GM19452 (cell line): Measurements from ENCODE around the gene CRHR1.

Source experiments
- ATAC-seq: cut with Tn5 transposase; IDR thresholded peaks from one replicate; pipeline ENCODE4 v1.9.1; 2021; ENCODE audit not compliant: unreplicated experiment

CRHR1 gene

GRCh38 chr17:45841883-45842525 lies 57.9 kb downstream of the CRHR1 start:
- ATAC-seq = no peak

- ATAC-seq = no peak
Observed at GRCh38 chr17:45843722-45844121, 59.6 kb downstream of the CRHR1 start.

GRCh38 chr17:45844695-45845375 lies 60.7 kb downstream of the CRHR1 start, which contains the start of gene SPPL2C:
SPPL2C (plus strand) TSS chr17:45844881; CDS start chr17:45844907, 26 bp downstream.
- no peak for ATAC-seq

GRCh38 chr17:45845376-45846185 lies 61.5 kb downstream of the CRHR1 start:
- no peak for ATAC-seq

GRCh38 chr17:45846223-45846622 lies 62.1 kb downstream of the CRHR1 start:
- ATAC-seq = no peak

GRCh38 chr17:45846646-45847045 lies 62.5 kb downstream of the CRHR1 start:
- ATAC-seq = no peak

GRCh38 chr17:45847101-45847500 lies 63.0 kb downstream of the CRHR1 start:
- no peak for ATAC-seq

- ATAC-seq = no peak
Observed at GRCh38 chr17:45847747-45848146, 63.6 kb downstream of the CRHR1 start.

- ATAC-seq = no peak
Observed at GRCh38 chr17:45848405-45848804, 64.3 kb downstream of the CRHR1 start.

- no peak for ATAC-seq
Observed at GRCh38 chr17:45848868-45849535, 64.9 kb downstream of the CRHR1 start.

GRCh38 chr17:45849536-45849990 lies 65.4 kb downstream of the CRHR1 start:
- ATAC-seq = no peak

GRCh38 chr17:45850011-45850410 lies 65.9 kb downstream of the CRHR1 start:
- no peak for ATAC-seq

- ATAC-seq = no peak
Observed at GRCh38 chr17:45850468-45850867, 66.3 kb downstream of the CRHR1 start.

GRCh38 chr17:45851022-45851421 lies 66.9 kb downstream of the CRHR1 start:
- ATAC-seq = no peak

- no peak for ATAC-seq
Observed at GRCh38 chr17:45851464-45851863, 67.3 kb downstream of the CRHR1 start.

GRCh38 chr17:45851873-45852272 lies 67.8 kb downstream of the CRHR1 start:
- no peak for ATAC-seq

- ATAC-seq = no peak
Observed at GRCh38 chr17:45852535-45853297, 68.6 kb downstream of the CRHR1 start.

GRCh38 chr17:45854209-45854608 lies 70.1 kb downstream of the CRHR1 start:
- no peak for ATAC-seq

GRCh38 chr17:45855691-45856336 lies 71.7 kb downstream of the CRHR1 start:
- ATAC-seq = no peak
